ENCODE results near the gene SUPT5H.

DNA sequence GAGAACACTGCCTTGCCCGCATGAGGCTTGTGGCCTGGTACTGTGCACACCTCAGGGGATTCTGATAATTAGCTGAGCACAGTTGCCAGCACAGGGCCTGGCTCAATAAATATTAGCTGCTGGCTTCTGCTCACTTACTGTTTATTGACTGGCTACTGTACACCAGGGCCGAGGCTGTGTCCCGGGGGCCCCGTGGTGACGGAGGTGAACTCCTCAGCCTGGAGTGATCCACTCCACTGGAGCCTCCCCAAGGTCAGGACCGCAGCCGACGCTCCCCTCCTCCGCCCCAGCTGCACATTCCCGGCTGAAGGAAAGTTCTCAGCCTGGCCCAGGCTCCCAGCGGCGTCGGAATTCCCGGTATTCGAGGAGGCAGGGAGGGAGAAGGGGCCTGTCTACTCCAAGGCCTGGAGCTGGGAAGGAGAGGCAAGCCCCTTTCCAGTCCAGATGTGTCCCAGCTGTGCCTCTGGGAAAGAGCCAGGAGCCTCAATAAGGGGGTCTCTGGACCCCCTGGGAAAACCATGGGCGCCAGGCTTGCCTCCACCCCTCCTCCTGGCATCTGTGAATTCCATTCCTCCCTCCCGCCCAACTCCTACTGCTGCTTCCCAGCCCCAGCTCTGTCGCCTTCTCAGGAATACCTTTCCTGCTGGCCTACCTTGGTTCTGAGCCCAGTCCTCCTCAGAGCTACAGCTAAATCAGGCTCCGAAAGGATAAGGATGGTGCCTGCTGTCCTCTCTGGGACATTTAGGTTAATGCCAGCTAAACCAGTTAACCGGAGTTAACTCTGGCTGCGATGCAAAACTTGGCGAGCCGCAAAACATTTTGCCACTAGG, 16.9 kb upstream of the SUPT5H start:
- TF ChIP-seq, protein P1, sequence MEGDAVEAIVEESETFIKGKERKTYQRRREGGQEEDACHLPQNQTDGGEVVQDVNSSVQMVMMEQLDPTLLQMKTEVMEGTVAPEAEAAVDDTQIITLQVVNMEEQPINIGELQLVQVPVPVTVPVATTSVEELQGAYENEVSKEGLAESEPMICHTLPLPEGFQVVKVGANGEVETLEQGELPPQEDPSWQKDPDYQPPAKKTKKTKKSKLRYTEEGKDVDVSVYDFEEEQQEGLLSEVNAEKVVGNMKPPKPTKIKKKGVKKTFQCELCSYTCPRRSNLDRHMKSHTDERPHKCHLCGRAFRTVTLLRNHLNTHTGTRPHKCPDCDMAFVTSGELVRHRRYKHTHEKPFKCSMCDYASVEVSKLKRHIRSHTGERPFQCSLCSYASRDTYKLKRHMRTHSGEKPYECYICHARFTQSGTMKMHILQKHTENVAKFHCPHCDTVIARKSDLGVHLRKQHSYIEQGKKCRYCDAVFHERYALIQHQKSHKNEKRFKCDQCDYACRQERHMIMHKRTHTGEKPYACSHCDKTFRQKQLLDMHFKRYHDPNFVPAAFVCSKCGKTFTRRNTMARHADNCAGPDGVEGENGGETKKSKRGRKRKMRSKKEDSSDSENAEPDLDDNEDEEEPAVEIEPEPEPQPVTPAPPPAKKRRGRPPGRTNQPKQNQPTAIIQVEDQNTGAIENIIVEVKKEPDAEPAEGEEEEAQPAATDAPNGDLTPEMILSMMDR (IDR thresholded peaks at IDR 0.05; ENCODE audit: poor library complexity): no peak
- TF ChIP-seq EZH2 (IDR thresholded peaks at IDR 0.05; ENCODE audit: borderline replicate concordance): no peak

Measured in hepatocyte (in vitro differentiated cells).